Glomerular endothelial cell (primary cell): ENCODE measurements around the gene MAG. TPM values are rescaled to one million over a fixed set of nuclear protein-coding genes. Genes with fewer than 3 reads are reported as not detected.

Source experiments
- DNase-seq: peaks from one replicate; pipeline ENCODE4 v3.0.0-alpha.2; 2011; ENCODE audit warnings: low read depth, low spot score; ENCODE audit errors: extremely low read depth
- total RNA-seq: library from RNA; depleted of rRNA; stranded (reverse); fragments of >200 nt; gene quantifications from 2 replicates; pipeline ENCODE4 v1.2.3, GENCODE V29; 2015

The MAG gene
- total RNA-seq, 1 donor from 2014 or later = not detected

DNA sequence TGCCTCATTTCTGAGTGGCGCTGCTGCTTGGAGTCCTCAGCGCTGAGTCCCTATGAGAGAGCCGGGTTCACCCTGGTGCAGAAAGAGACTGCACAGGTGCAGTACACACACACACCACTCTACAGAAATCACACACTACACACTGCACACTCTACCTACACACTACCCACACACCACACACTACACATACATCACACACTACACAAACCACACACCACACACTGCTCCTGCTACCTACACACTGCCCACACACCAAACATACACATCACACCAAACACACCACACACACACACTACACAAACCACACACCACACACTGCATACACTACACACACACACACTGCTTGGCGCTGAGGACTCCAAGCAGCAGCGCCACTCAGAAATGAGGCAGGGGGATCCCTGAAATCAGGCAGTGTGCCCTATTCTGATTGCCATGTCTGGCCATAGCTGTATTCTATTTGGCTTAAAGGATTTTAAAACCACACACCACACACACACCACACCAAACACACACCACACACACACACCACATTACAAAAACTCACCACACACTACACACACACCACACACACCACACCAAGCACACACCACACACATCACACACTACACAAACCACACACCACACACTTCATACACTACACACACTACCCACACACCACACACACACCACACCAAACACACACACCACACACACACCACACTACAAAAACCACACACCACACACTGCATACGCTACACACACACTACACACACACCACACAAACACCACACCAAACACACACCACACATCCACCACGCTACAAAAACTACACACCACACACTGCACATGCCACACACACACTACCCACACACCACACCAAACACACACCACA, 4.9 kb downstream of the MAG start:
- no peak for DNase-seq

DNA sequence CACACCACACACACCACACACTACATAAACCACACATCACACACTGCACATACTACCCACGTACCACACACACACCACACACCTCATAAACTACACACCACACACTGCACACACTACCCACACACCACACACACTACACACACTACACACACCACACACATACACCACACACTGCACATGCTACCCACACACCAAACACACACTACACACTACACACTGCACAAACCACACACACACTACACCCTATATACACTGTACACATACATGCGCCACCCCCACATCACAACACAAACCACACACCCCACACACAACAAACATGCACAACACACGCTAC, 5.5 kb downstream of the MAG start:
- no peak for DNase-seq

DNA sequence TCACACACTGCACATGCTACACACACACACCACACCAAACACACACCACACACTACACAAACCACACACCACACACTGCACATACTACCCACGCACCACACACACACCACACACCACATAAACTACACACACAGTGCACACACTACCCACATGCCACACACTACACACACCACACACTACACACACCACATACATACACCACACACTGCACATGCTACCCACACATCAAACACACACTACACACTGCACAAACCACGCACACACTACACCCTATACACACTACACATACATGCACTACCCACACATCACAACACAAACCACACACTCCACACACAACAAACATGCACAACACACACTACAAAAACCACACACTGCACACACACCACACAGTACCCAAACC, 6.0 kb downstream of the MAG start:
- DNase-seq = no peak

DNA sequence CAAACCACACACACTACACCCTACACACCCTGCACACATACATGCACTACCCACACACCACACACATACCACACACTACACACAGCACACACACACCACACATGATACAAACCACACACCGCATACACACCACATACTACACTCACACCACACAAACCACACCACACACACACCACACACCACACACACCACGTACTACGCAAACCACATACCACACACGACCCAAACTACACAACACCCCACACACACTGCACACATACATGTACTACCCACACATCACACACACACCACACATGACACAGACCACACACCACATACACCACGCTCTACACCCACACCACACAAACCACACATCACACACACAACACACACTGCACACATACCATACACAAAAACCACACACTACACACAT, 6.6 kb downstream of the MAG start:
- no peak for DNase-seq

DNA sequence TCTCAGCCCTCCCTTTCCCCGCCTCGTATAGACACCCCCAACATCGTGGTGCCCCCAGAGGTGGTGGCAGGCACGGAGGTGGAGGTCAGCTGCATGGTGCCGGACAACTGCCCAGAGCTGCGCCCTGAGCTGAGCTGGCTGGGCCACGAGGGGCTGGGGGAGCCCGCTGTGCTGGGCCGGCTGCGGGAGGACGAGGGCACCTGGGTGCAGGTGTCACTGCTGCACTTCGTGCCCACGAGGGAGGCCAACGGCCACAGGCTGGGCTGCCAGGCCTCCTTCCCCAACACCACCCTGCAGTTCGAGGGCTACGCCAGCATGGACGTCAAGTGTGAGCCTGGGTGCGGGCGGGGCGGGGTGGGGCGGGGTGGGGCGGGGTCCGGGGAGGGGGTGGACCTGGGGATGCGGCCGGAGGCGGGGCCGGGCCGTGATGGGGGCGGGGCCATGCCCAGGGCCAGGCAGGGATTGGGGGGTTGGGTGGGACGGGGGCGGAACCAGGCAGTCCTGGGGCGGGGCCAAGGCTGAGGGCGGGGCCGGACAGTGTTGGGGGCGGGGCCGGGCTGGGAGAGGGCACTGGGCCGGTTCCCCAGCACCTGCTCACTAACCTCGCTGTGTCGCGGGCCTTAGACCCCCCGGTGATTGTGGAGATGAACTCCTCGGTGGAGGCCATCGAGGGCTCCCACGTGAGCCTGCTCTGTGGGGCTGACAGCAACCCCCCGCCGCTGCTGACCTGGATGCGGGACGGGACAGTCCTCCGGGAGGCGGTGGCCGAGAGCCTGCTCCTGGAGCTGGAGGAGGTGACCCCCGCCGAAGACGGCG, 7.8 kb downstream of the MAG start:
- DNase-seq = no peak

DNA sequence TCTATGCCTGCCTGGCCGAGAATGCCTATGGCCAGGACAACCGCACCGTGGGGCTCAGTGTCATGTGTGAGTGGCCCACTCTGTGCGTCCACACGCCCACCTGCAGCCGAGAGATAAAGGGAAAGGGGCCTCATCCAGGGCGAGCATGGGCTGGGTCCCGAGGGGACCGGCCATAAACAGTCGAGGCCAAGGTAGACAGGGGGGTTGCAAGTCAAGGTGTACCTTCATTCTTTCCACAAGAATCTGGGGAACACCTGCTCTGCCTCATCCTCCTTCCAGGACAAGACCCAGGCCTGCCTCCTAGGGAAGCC, 8.3 kb downstream of the MAG start:
- DNase-seq = no peak

DNA sequence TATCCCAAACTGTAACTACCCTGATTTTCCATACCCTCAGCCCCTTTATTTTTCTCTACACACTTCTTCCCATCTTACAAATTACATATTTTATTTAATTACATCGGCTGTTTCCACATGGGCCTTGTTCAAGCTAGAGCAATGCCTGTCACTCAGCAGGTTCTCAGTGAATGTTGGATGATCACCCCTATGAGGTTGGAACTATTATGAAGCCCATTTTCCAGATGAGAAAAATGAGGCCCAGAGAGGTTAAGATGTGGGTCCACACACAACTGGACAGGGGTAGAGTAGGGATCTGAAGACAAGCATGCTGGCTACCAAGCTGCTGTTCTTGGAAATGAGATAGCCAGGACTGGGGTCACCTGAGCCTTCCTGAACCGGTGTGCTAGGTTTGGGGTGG, 10.0 kb downstream of the MAG start:
- no peak for DNase-seq

DNA sequence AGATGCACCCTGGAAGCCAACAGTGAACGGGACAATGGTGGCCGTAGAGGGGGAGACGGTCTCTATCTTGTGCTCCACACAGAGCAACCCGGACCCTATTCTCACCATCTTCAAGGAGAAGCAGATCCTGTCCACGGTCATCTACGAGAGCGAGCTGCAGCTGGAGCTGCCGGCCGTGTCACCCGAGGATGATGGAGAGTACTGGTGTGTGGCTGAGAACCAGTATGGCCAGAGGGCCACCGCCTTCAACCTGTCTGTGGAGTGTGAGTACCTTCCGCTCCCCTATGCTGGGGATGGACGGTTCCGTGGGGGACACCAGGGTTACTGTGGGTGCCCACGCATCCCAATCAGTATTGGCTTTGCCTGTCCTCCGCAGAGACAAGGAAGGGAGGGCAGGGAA, 10.5 kb downstream of the MAG start:
- no peak for DNase-seq

DNA sequence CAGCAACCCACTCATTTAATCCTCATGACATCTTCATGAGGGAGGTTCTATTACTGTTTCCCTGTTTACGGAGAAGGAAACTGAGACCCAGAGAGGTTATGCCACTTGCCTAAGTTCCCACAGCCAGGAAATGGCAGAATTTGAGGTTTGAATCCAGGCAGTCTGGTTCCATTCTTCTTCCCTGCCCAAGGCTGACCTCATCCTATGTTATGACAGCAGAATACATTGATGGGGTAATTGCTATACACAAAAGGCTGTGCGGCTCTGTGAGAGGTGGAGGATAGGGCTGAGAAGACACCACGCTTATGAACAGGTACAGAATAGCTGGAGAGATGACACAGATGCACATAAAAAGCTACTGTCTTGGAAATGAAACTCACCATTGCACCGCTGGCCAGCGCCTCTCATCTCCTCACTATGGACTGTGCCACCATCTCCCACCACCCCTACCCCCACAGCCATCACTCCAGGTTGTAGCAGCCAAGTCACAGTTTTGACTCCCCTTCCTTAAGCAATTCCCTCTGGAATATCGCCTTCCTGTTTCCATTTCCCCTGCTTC, 11.5 kb downstream of the MAG start:
- DNase-seq = no peak

DNA sequence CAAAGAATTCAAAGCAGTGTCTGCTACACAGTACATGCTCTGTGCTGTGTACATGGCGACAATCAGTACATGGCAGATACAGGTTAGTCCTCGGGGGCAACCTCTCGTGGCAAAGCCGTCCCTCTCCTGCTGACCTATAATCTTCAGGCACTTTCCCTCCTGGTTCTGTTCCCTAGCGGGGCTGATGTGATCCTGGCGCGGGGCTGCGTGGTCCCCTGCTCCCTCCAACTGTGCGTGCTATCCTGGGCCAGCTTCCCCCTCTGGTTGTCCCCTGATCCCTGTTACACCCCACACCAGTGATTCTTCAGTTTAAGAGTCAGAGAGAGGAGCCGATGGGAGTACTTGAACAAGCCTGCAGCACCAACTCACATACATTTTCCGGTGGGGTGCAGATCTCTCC, 12.1 kb downstream of the MAG start:
- DNase-seq = no peak

DNA sequence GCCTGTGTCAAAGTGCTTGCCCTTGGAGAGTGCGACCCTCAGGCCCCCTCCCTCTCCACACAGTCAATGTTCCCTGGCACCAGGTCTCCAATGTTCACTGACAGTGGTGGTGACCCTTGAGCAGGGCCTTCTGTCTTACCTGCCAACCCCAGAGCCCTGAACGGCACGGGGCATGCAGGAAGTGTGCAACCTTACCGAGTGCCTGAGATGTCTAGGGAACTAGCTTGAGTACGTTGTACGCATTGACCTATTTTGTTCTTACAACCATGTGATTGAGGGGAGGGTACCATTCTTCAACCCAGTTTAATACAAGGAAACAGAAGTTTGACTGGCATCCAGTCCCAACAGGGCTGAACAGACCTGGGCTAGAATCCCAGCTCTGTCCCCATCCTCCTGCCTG, 13.2 kb downstream of the MAG start:
- no peak for DNase-seq

DNA sequence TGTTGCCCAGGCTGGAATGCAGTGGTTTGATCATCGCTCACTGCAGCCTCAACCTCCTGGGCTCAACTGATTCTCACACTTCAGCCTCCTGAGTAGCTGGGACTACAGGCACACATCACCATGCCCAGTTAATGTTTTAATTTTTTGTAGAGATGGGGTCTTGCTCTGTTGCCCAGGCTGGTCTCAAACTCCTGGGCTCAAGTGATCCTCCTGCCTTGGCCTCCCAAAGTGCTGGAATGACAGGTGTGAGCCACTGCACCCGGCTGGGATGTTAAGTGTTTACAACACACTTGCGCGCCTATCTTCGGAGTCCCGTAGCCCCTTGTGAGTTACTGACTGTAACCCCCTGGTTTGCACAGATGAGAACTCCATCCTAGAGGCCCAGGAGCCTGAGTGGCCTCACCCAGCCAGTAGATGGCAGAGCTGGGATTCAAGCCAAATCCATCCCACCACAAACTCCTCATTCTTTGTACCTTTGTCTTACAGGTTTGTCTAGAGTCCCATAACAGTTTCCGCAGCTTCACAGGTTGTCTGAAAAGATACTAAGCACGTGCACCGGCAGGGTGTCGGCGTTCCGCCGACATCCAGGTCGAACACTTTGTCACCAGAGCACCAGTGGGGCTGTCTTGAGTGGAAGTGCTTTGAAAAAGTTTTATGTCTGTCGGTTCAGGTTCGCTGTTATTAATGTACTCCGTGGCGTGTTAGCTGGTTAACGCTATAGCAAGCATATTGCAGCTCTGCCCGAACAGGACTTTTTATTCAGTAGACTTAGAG, 14.7 kb downstream of the MAG start:
- no peak for DNase-seq

DNA sequence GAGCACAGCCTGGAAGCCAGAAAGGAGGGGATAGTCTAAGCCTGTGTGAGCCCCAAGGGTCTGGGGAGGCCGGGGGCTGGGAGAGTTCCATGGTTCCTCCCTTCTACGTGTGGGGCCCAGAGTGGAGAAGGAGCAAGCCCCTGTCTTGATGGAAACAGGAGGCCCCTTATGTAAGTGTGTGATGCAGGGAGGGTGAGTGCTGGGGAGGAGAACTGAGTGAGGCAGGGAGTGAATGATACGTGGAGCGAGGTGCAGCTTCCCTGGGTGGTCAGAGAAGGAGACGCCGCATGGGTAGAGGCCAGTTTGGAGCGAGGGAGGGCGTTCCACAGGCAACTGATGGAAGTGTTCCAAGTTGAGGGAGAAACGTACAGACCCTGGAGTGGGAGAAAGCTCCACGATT, 16.0 kb downstream of the MAG start:
- no peak for DNase-seq

DNA sequence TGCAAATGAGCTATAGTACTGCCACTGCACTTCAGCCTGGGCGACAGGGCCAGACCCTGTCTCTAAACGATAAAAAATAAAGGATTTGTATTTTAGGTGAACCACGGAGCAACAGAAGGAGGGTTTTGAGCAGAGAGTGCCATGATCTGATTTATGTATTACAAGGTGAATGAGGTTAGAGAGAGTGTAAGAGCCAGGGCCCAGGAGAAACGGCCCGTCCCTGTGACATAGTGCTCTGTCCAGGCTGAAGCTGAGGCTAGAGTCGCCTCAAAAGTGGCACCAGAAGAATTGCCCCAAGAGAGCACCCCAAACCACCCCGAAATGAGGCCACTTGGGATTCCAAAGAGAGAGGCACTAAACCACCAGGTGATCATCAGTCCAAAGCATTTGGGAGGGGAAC, 16.9 kb downstream of the MAG start:
- no peak for DNase-seq

DNA sequence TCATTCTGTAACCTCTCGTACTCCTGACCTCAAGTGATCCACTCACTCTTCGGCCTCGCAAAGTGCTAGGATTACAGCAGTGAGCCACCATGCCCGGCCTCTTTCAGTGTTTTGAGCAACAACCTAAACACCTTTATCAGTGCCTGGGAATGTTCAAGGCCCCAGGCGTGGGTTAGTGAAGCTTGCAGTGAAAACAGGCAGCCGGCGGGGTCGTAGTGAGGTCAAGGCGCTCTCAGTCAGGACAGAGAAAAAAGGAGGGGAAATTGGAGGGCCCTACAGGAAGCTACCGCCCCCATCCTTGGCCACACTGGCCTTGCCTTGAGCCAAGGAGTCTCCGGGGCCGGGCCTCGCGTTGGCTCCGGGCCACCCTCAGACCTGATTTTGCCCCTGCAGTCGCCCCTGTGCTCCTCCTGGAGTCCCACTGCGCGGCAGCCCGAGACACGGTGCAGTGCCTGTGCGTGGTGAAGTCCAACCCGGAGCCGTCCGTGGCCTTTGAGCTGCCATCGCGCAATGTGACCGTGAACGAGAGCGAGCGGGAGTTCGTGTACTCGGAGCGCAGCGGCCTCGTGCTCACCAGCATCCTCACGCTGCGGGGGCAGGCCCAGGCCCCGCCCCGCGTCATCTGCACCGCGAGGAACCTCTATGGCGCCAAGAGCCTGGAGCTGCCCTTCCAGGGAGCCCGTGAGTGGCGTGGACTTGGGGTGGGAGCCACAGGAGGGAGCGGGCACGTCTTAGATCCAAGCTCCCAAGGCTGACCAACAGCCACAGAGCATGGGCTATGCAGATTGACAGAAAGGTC, 17.7 kb downstream of the MAG start:
- no peak for DNase-seq

DNA sequence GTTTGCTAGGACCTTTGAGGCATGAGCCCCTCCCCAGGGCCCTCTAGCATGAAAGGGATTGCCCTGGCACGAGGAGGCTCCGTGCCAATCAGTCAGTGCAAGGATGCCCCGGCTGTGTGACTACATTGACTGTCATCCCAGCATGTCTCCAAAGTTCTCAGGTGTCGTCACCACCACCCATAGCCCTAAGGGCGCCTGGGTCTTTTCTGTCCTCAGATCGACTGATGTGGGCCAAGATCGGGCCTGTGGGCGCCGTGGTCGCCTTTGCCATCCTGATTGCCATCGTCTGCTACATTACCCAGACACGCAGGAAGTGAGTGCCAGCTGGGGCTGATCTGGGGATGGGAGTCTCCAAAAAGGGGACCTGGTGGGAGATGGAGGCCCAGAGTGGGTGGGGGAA, 18.4 kb downstream of the MAG start:
- DNase-seq = no peak

DNA sequence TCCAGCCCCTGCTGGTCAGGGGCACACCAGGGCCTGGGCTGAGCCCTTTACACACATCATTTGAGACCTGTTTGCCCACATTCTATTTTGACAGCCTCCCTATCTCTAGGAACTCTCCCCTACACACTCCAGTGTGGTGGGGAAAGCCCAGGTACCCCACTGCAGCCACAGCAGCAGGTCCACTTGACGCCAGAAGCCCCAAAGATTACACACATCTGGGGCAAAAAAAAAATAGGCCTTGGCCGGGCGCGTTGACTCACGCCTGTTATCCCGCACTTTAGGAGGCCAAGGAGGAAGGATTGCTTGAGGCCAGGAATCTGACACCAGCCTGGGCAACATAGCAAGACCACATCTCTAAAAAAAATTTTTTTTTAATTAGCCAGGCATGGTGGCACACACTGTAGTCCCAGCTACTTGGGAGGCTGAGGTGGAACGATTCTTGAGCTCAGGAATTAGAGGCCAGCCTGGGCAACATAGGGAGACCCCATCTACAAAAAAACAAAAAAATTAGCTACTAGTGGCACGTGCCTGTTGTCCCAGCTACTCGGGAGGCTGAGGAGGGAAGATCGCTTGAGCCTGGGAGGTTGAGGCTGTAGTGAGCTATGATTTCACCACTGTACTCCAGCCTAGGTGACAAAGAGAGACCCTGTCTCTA, 19.0 kb downstream of the MAG start:
- DNase-seq = no peak

DNA sequence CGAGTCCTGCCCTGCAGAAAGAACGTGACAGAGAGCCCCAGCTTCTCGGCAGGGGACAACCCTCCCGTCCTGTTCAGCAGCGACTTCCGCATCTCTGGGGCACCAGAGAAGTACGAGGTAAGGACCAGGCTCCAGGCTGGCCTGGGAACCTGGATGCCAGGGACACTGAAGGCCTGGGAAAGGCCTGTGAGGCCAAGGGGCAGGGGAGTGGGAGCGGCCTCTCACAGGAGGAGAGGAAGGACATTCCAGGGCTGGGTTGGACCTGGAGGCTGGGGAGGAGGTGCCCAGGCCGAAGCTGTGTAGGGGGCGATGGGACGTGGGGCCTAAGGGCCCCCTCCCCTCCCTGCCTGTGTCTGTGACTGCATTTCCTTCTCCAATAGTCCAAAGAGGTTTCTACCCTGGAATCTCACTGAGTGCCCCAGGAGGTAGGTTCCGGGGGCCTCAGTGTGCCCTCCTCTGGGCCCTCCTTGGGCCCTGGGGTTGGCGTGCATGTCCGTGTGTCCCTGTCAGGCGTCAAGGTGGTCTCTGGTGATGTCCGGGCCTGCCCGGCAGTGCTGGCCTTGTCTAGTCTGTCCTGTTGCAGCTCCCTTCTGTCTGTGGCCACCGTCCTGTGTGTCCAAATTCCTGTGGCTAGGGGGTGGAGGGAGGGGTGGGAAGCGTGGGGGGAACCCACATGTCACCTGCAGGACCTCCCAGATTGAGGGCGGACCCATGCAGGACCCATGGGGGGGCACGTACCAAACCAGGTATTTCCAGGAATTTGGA, 20.1 kb downstream of the MAG start:
- DNase-seq = no peak

DNA sequence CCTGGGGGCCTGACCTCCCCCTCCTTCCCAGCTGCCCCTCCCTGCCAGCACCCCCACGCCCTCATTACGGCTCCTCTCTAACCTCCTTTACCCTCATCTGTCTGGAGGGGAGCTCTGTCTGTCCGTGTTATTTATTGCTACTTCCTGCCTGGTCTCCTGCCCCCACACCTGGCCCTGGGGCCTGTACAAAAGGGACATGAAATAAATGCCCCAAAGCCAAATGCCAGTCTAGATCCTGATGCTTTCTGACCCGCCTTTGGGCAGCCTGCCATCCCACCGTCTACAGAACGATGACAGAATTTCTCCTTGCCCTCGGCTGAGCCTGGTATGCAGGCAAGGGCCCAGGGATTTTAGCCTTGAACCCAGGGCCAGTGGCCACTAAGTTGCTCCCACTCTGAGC, 21.6 kb downstream of the MAG start:
- no peak for DNase-seq
